IPS-NIHi11 (cell line): Measurements from ENCODE around the gene SERPINE2.

Experiments
- DNase-seq: peaks from one replicate; pipeline ENCODE4 v3.0.0; 2012; ENCODE audit warnings: mixed read lengths, low spot score

SERPINE2 gene

DNA sequence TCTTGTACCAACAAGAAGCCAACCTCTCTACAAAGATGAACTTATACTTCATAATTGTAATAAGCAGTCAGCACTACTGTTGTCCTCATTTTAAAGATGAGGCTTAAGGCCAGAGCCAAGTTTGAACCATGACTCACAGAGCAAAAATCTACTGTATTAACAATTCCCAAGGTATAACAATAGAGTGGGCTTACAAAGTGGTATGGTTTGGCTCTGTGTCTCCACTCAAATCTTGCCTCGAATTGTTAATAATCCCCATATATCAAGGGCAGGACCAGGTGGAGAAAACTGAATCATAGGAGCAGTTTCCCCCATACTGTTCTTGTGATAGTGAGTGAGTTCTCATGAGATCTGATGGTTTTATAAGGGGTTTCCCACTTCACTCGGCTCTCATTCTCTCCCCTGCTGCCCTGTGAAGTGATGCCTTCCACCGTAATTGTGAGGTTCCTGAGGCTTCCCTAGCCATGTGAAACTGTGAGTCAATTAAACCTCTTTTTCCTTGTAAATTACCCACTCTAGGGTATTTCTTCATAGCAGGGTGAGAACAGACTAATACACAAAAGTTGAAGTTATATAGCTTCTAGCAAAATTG, 62.4 kb downstream of the SERPINE2 start:
- no peak for DNase-seq

DNA sequence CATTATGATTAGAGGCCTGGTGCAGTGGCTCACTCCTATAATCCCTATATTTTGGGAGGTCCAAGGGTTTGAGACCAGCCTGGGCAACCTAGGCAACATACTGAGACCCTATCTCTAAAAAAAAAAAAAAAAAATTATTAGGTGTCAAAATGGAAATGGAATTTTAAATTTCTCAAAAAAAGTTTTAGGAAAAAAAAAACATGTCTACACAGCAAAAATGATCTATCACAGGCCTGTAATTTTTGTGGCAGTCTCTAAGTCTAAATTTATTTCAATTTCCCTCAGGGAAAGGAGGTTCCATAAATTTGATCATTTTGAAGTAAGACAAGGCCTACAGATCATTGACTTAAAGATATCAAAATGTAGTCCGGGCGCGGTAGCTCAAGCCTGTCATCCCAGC, 65.5 kb downstream of the SERPINE2 start:
- DNase-seq: no peak

DNA sequence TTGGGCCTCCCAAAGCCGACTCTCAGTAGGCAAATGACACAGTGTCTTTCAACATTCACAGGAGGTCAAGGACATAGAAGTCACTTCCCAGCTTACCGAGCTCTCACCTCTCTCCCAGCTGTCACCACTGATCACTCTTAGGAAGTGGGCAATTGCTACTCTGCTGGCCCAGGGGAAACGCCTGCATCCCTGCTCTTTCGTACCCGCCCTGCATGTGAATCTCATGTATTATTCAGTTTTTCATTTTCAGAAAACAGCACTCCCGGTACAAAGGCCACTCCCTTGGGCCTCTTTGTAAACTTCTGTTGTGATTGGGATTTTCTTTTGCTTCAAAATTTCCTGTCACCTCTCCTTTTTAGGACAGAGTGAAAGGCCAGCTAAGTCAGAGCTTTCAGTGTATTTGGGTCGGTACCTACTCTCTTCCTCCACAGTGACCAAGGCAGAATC, 66.4 kb downstream of the SERPINE2 start:
- DNase-seq: no peak

GRCh38 chr2:223971731-223972130, 67.4 kb downstream of the SERPINE2 start:
- no peak for DNase-seq

GRCh38 chr2:223970343-223971128, 68.5 kb downstream of the SERPINE2 start:
- DNase-seq: peak; percentile 39

DNA sequence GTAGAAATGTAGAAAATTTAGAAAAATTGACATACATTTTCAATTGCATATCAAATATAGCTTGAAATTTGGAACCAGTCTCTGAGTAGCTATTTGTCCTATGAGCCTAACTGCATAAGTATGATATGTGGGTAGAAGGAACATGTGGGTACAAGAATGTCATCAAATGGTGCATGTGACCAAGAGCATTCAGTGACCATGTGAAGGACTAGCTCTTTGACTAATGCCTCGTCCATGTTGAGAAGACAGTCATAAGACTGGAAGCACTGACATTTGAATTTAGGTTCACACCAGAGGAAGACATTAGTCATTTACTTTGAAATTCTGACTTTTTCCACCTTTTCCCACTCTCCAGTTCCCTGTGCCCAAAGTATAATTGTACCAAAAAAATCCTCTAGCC, 69.2 kb downstream of the SERPINE2 start:
- no peak for DNase-seq

GRCh38 chr2:223969315-223969714, 69.8 kb downstream of the SERPINE2 start:
- no peak for DNase-seq

DNA sequence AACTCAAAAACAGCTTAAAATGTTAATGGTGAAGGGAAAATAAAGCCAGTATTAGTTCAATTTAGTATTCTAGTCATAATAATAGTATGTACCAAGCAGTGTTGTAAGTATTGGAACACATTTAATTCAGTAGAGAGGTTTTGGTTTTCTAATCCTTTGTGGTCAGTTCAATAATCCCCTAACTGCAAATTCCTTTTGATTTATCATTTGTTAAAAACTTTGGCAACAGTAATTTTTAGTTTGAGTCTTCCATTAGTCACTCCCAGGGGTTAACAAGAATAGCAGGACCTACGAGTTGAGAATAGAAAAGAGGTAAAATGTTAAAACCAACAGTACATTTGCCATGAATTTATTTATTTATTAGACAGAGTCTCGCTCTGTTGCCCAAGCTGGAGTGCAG, 71.1 kb downstream of the SERPINE2 start:
- DNase-seq: no peak

DNA sequence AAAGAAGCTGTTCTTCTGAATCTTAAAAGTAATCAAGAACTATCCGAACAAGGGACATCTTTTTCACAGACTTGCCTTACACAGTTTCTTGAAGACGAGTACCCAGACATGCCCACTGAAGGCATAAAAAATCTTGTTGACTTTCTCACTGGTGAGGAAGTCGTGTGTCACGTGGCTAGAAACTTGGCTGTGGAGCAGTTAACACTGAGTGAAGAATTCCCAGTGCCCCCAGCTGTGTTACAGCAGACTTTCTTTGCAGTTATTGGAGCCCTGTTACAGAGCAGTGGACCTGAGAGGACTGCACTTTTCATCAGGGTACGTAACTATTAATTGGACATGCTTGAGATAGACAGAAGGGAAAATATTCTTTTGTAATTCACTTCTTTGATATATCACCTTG, 79.4 kb downstream of the SERPINE2 start:
- DNase-seq: no peak

DNA sequence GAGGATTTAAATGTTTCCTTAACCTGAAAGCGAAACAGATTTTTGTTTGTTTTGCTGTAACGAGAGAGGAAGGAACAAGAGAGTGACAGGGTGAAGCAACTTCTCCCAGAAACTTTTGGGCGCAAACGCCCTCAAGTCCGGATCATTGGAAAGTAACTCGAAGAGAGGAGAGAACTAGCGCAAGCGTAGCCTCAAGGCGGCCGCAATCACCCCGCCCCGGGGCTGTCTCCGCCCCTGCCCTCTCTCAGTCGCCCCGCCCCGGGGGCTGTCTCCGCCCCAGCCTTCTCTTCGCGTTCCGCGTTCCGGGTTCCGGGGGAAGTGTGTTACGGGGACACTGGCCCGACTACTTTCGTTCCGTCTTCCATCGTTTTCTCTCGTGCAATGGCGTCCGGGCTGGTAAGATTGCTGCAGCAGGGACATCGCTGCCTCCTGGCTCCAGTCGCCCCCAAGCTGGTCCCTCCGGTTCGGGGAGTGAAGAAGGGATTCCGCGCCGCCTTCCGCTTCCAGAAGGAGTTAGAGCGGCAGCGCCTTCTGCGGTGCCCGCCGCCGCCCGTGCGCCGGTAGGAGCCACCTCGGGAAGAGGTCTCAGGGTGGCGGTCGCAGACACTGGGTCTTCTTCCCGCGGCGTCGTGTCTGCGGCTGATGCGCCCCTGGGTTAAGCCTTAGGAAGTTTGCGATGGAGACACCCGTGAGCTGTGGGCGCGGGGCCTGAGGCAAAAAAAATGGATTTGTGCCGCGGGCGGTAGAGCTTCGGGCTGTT, 81.8 kb downstream of the SERPINE2 start, which contains the start of gene MRPL44:
TSS of gene MRPL44 (plus strand) at position 372 of the 760 bp plus-strand sequence. CDS start at position 382, 10 bp downstream.
- DNase-seq: peak; percentile 95

GRCh38 chr2:223956300-223956699, 82.8 kb downstream of the SERPINE2 start:
- no peak for DNase-seq

DNA sequence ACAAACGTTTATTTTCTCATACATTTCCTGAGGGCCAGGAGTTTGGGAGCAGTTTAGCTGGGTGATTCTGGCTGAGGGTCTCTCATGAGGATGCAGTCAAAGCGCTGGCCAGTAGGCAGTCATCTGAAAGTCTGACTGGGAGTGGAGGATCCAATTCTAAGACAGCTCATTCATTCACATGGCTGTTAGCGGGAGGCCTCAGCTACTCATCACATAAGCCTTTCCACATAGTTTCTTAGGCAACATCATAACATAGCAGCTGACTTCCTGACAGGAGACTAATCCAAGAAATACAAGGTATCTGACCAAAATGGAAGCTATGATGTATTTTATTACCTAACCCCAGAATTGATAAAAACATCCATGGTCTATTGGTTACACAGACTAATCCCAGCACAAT, 84.7 kb downstream of the SERPINE2 start:
- no peak for DNase-seq

DNA sequence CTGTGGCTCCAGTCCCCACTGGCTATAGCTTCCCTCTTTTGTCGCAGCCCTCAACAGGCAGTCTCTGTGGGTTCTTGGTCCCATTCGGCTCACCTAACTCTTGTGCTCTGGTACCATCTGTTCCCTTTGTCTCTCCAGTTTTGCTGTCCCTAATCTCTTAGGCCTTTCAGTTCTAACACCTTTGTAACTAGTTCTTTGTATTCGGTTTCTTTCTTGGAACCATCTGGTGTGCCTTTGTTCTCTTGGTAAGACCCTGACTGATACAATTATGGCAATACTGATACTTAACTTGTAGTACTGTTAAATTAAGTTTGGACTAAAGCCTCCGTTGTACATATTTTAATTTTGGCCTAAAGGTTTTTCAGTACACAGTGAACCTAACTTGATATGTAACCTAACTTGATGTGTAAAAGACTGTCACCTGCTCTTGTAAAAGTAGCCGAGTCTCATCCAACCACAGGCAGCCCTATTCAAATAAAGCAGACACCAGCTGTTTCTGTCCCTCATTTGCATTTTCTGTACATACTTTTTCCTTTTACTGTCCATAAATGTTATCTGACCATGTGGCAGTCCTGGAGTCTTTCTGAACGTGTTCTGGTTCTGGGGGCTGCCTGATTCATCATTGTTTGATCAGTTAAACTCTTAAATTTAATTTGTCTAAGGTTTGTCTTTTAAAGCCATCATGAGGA, 86.7 kb downstream of the SERPINE2 start:
- DNase-seq: no peak

DNA sequence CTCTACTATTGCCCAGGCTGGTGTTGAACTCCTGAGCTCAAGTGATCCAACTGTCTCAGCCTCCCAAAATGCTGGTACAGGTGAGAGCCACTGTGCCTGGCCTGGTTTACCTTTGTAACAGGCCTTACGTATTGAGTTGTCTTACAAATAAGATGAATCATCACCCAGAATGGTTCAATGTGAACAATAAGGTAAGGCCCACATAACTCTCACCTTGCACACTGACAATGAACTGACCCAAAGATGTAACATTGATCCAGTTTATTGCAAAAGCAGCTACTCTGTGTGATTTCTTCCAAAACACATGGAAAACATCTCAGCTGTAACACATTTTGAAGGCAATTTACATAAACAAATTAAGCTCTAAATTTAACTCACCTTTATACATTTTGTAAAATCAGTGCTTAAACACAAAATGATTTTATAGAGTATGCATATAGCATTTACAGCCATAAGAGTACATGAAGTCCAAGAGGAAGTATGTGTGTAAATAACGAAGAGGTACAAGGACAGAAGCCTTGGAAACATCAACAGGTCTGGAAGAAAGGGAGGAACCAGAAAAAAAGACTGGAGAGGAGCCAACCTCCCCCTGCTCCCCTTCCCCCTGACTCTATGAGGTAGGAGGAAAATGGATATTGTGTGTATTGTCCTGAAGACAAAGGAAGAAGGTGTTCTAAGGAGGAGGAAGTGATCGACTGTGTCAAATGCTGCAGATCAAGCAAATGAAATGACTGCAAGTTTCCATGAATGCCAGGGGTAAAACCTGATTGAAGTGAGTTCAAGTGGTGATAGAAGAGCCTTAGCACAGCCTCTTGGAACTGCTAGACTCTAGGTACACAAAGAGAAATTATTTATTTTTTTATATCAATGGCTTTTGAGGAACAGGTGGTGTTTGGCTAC, 88.4 kb downstream of the SERPINE2 start:
- DNase-seq: no peak

DNA sequence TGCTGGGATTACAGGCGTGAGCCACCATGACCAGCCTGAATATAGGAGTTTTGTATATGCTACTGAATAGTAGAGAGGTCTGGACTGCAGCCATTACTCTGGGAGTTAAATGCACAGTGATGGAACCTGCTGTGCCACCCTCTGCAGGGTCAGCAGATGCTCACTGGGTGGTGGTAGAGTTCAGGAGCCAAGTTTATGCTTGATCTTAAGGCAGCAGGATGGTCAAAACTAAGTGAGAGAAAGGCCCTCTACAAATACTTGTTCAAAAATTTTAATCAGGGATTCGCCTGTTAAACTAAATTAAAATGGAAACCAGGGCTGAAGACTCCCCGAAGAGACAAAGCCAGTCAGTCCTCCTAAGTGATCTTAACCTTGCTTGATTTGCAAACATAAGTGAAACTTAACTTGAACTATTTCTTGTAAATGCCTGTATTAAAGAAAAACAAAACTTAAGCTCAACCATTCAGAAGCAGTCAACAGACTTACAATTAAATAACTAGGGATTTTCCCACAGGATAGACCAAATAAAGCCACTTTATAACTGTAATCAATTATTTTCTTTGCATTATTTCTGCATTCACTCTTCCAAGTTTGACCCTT, 89.7 kb downstream of the SERPINE2 start:
- DNase-seq: no peak

GRCh38 chr2:223947711-223948205, 91.3 kb downstream of the SERPINE2 start:
- no peak for DNase-seq

GRCh38 chr2:223945755-223946154, 93.3 kb downstream of the SERPINE2 start:
- no peak for DNase-seq

DNA sequence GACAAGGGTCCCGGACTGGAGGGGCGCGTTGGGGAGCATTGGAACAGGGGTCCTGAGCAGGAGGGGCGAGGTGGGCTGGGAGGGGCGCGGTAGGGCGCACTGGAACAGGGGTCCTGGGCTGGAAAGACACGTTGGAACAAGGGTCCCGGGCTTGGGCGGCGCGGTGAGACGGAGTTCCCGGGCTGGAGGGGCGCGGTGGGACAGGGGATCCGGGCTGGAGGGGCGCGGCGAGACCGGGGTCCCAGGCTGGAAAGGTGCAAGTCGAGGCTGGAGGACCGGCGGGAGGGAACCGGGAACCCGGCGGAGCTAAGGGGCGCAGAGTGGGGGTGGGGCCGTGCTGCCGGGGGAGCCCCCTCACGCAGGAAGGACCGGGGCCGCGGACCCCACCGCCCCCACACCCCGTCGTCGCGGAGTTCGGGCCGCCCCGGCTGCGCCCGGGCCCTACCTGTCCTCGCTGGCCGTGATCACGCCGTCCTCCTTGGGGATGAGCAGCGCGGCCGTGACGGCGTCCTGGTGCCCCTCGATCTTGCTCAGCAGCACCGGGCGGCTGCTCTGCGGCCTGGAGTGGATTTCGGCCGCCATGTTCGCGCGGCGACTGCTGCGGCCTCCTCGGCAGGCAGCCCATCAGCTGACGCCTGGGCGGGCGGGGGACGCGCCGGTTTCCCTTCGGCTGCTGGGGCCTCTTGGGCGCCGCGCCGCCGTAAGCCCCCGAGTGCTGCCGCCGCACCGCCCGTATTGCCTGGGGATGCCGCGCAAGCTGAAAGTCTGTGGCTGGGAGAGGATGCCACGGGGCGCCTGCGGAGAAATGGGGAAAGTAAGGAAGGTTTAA, 94.2 kb downstream of the SERPINE2 start, which contains the start of gene WDFY1:
TSS of gene WDFY1 (minus strand) at position 633 of the 829 bp plus-strand sequence. CDS start at position 582, 51 bp downstream.
- DNase-seq: peak; percentile 98

DNA sequence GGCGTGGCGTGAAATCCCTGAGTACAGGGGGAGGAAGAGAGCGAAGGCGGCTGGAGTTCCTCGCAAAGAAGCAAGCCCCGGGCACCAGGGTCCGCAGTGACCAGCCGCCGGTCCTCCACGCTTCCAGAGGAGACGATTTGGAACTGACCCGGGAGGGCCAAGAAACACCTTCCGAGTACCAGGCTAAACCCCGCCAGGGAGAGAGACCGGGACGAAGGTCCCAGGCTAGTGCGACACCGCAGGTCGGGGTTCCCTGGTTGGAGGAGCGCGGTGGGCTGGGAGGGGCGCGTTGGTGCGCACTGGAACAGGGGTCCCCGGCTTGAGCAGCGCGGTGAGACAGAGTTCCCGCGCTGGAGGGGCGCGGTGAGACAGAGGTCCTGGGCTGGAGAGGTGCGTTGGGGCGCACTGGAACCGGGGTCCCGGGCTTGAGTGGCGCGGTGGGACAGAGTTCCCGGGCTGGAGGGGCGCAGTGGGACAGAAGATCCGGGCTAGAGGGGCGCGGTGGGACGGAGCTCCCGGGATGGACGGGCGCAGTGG, 94.9 kb downstream of the SERPINE2 start:
- DNase-seq: peak; percentile 63
